ENCODE data around the gene FBXO48.
"Not testable (repeated sequence)": the region's sequence is repeated elsewhere in the genome, so short reads cannot be mapped to it uniquely, and the experiment has no call there.

Gene FBXO48

GRCh38 chr2:68472796-68473414 lies 5.8 kb upstream of the FBXO48 start:
- DNase-seq (ENCODE audit: low spot score): no peak

DNA sequence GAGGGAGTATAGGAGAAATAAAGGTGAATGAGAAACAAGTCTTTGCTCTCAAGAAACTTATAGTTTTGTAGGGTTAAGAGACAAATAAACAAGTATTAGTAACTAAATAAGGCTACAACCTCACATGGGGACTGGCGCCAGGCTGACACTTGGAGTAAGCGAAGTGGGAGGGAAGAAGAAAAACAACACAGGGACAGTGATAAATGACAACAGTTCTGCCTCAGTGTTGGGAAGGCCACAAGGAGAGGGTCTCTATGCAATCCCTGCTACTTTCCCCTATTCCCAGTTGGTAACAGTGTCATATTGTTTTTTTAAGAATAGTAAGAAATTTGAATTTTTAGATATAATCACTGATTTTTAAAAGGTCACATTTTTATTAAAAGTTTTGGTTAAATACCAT lies 4.3 kb upstream of the FBXO48 start:
- no peak for DNase-seq (ENCODE audit: low spot score)

DNA sequence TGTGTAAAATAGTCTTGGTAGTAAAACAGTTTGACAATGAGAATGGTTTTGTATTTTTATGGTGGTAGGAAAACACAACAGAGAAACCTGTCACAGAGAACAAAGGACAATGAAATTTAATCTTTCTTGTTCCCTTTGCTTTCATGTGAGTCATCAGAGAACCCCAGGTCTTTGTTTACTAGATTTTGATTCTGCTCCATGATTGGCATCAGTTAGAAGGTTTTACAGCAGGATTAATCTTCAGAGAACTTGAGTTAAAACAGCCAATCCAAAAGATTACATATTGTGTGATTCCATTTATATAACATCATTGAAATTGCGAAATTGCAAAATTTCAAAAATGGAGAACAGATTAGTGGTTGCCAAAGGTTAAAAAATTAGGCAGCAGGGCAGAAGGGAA lies 2.8 kb upstream of the FBXO48 start:
- no peak for DNase-seq (ENCODE audit: low spot score)

GRCh38 chr2:68468801-68469200 lies 1.7 kb upstream of the FBXO48 start:
- no peak for DNase-seq (ENCODE audit: low spot score)

DNA sequence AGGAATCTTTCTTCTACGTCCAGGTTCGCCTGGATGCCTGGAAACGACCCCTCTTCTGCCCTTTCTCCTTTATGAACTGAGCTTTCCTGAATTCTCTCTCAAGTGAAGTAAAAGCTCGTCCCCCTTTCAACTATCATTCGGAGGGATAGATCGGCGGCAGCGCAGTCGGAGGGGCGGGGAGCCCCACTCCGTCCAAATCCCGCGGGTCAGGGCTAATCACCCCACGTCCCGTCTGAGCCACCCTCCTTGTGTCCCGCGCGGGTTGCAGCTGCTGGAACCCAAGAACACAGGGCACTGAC lies 367 bp downstream of the FBXO48 start:
- no peak for DNase-seq (ENCODE audit: low spot score)

DNA sequence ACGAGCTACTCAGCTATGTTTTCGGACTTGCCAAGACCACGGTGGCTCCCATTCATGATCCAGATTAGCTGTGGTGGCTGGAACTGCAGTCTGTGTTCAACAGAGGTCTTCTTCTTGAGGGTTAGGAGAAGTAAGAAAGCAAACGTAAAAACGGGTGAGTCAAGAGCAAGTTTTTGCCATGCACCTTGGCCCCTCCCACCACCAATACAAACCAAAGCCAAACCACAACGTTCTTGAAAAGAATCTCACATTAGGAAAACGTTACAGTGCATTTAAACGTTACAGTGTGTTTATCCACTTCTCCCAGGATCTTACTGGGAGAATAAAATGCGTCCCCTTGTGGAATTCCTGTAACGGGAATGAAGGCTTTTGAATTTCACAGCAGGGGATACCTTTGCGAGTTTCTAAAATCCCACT lies 725 bp downstream of the FBXO48 start:
- DNase-seq (ENCODE audit: low spot score): no peak

GRCh38 chr2:68465081-68465916 lies 1.8 kb downstream of the FBXO48 start:
- no peak for DNase-seq (ENCODE audit: low spot score)

- no peak for DNase-seq (ENCODE audit: low spot score)
Observed at GRCh38 chr2:68464651-68465050, 2.4 kb downstream of the FBXO48 start.

DNA sequence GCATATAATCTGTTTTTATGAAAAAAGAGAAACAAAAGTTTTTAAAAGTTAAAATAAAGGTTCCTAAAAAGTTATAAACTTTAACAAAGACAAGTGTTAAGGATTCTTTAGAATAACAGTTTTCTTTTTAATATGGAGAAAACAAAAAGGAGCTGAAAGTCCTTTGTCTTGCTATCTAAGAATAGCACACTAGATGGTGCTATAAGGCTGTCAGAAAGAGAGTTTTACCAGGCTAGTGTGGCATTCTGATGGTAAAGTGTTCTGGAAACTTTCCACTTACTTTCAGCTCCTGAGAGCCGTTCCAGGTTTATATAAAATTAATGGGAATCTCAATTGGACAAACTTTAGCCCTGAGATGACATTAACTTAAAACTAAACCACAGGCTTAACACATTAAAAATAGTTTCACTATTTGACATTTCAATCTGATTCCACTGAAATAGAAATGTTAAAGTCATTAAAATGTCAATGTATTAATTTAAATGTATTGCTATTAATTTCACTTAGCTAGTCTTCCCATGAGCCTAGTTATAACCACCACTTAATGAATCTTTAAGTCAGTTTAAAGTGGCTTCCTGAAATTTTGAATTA lies 3.7 kb downstream of the FBXO48 start:
- peak; percentile 54 for DNase-seq (ENCODE audit: low spot score)

GRCh38 chr2:68458981-68459380 lies 8.1 kb downstream of the FBXO48 start:
- no peak for DNase-seq (ENCODE audit: low spot score)

DNA sequence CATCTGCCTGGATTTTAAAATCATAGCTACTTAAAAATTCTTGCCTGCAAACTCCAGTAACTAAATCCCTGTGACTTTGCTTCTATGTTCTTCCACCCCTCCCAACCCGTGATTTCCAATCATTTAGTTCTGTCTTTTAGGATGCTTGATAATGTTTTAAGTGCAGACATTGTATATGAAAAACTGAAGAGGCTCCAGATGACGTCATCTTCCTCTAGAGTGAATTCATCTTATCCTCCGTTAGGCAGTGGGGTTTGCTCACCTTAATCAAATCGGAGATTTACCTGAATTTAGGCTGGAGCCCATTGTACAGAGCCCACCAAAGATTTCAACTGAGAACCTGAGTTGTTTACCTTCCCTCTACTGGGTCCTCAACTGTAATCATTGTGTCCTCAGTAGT lies 10.9 kb downstream of the FBXO48 start:
- no peak for DNase-seq (ENCODE audit: low spot score)

- no peak for DNase-seq (ENCODE audit: low spot score)
Observed at GRCh38 chr2:68454719-68455118, 12.4 kb downstream of the FBXO48 start.

DNA sequence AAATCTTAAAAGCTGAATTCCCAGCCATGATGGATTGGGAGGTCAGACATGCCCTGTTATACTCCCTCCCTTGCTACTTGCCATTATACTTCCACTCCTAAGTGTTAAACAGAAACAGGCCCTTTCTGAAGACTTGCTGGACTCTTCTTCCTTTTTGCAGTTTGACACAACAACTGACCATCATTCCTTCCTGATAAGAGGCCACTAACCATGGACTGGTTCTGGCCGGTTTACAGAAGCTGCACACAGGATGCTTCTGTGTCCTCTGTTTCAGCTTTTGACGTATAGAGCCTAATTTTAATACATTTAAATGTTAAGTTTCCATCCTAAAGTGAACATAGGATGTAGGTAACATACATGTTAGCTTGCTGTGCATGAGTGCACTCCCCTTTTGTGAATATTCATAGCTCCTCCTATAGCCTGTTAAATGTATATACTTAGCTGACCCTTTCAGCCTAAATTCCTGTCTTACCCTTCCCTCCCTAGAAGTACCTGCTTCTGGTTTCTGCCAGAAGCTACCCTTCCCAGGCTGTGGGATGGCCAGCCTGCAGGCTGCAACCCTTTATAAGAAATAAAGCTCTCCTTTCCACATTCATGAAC lies 13.2 kb downstream of the FBXO48 start:
- DNase-seq (ENCODE audit: low spot score): no peak

- peak; percentile 40 for DNase-seq (ENCODE audit: low spot score)
Observed at GRCh38 chr2:68452158-68452900, 14.8 kb downstream of the FBXO48 start.

DNA sequence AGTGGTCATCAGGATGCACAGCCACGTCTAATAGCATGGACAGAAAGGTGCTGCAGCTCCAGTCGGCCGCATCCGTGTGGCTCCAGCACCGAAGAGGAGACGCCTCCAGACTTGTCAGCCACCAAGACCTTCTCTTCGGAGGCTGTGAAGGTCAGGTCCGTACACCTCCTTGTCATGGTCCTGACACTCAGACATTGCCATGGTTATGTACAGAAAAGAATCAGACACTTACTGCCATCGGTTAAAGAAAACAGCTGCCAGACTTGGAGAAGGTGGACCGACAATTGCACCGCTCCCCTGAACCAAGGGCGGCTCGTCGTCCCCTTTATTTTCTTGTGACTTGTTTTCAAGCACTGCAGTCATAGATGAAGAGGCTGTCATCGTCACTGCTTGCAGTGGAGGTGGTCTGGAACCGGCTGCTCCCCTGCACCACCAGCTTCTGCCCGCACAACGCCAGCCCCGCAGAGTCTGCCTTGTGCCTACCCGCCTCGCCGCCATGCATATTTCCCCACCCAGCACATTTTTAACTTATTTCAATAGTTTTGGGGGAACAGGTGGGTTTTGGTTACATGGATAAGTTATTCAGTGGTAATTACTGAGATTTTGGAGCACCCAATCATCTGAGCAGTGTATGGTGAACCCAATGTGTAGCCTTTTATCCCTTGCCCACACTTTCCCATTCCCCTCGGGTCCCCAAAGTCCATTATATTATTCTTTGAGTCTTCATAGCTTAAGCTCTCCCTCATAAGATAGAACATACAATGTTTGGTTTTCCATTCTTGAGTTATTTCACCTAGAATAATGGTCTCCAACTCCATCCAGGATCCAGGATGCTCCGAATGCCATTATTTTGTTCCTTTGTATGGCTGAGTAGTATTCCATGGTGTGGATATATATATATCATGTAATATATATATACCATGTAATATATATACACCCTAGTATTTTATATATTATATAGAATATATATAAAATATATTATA lies 18.1 kb downstream of the FBXO48 start:
- DNase-seq (ENCODE audit: low spot score): no peak

DNA sequence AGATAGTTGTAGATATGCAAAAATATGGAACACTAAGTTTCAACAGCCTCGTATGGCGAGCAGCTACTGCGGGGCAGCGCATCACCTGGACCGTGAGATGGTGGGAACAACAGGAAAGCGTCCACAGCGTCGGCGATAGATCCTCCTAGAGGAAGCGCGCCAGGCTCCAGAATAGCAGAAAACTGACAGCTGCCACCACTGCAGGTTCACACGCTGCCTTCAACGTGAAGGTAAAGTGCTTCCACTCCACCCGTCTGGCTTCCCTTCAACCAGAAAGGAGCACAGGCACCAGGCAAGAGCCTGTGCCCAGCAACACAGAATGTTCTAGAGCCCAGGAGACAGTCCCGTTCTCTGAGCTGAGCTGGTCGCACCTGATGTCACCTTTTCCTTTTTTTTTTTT lies 20.0 kb downstream of the FBXO48 start:
- DNase-seq (ENCODE audit: low spot score): no peak

GRCh38 chr2:68446425-68446824 lies 20.7 kb downstream of the FBXO48 start:
- not testable (repeated sequence) for DNase-seq (ENCODE audit: low spot score)

DNA sequence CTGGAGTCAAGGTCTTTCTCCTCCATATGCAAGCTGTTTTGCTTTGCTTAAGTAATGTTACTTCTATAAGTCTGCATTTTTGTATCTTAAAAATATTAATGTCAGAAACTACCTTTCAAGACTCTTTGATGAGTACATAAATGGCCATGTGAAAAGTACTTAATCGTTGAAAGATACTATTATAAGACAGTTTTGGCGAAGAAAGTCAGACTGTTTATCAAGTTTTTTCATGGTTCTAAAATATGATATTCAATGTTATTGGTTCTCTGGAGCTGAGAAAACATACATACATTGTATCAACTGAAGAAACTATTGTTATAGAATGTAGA lies 25.1 kb downstream of the FBXO48 start:
- no peak for DNase-seq (ENCODE audit: low spot score)

- DNase-seq (ENCODE audit: low spot score): peak; percentile 91
Observed at GRCh38 chr2:68441179-68441993, 25.7 kb downstream of the FBXO48 start.
